GM11168 (cell line): Measurements from ENCODE around the gene PLEKHN1.

Experiments used
- in situ Hi-C: fragments of 300-500 bp; cut with MboI; formaldehyde crosslinking; loops from one replicate; pipeline ENCODE4 v1.12.0; 2022; ENCODE audit warnings: low sequenced_read_pairs; ENCODE audit not compliant: unreplicated experiment

The PLEKHN1 gene

DNA sequence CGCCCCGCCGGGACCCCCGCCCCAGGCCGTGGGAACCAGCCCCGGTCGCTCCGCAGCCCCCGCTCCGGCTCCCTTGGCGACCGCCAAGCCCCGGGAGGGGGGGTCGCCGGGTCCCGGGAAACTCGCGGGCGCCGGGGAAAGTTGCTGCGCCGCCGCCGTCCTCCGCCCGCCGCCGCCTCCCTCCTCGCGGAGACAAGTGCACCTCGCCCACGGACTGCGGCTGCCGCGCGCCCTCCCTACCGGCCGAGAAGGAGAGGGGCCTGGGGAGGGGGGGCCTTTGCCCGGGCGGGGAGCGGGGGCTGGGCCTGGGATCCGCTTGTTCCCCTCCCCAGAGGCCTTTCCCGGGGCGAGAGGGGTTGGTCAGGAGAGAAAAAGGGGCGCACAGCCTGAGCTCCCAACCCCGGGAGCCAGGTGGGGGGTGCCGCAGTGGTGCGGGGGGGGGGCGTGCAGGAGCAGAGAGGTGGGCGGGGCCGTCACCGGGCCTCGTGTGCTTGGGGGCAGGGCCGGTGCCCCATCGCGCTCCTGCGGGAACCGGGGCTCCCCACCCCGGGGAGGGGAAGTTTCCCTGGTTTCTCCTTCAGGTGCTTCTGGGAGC is 54.2 kb downstream of the PLEKHN1 start:
- in situ Hi-C loops = no loop called here

DNA sequence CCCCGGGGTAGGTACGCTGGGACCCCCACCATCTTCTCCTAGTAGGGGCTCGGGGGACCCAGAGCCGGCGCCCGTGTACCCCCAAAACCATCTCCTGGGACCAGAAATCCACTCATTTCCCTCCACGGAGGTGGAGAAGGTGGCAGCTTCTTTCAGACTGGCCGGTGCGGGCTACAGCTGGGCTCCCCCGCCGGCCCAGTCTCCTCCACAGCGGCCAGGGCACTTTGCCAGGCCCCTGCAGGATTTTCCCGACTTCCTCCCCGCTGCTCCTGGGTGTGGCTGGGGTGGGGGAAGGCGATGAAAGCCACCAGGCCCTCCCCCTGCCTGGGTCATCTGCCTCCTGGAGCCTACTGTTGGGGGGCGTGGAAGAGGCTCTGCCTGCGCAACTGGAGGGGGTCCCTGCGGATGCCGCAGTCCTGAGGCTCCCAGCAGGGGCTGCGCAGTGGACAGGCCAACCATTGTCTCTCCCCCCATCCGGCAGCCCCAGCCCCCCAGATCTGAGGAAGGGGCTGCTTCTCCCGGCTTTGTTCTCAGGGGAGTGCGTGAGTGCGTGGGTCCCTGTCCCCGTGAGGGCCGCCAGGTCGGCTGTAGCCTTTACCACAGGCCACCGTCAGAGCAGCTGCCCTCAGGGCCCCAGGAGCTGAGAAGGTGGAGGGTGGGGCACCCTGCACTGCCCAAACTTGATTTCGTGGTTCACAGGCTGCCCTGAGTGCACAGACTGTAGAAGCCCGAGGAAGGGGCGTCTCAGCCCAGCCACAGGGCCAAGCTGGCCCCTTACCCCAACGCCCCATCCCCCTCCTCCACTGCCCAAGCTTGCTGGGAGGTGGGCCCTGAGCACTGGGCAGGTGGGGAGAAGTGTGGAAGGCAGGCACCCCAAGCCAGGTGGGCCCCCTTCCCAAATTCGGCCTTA is 55.0 kb downstream of the PLEKHN1 start:
- in situ Hi-C loops = no loop called here

DNA sequence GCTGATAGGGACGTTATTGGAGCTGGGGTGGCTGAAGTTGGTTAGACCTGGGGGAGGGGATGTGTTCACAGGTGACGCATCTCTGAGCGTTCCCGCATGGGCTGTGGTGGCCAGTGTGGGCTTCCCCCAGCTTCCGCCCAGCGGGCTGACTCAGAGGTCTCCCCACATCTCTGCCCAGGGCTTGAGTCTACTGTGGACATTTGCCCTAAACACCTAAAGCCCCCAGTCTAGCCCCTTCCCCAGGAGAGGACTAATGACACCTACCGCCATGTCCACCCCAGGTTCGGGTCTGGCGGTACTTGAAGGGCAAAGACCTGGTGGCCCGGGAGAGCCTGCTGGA is 55.6 kb downstream of the PLEKHN1 start:
- in situ Hi-C loops = no loop called here

DNA sequence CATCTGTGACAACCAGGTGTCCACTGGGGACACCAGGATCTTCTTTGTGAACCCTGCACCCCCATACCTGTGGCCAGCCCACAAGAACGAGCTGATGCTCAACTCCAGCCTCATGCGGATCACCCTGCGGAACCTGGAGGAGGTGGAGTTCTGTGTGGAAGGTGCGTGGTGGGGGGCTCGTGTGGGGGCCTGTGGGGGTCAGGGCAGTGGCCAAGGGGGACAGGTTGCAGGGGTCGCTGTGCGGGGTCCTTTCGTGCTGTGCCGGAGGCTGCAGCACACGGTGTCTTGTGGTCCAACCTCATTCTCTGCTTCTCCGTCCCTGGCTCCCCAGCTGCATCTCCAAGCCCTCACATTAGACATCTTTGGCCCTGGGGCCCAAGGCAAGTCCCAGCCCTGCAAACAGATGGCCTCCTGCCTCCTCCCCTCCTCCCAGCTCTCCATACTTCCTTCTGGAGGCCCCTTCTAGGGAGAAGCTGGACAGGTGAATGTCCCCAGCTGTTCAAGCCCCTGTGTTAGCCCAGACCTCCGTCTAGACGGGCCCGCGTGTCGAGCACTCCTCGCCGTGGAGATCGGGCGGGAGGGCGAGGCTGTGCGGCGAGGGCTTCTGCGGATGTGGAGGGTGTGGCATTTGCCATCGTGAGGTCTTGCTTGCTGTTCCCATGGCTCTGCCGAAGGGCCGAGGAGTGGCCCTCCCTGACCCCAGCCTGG is 56.2 kb downstream of the PLEKHN1 start:
- in situ Hi-C loops = no loop called here

DNA sequence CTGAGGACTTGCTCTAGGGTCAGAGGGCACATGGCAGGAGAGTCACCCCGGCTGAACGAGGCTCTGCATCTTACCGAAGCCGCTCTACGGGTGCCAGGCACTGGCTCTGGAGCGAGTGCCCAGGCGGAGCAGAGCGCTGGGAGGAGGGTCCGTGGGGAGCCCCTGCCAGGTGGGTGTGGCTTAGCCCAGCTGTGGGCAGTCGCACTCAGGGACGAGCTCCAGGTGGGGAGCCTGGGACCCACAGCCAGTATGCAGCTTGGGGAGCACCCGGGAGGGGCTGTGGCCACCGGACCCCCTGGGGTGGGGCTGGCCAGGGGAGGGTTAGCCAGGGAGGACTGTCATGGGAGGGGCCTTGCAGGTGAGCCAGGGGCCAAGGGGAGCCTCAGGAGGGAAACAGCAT is 57.4 kb downstream of the PLEKHN1 start:
- in situ Hi-C loops = no loop called here

DNA sequence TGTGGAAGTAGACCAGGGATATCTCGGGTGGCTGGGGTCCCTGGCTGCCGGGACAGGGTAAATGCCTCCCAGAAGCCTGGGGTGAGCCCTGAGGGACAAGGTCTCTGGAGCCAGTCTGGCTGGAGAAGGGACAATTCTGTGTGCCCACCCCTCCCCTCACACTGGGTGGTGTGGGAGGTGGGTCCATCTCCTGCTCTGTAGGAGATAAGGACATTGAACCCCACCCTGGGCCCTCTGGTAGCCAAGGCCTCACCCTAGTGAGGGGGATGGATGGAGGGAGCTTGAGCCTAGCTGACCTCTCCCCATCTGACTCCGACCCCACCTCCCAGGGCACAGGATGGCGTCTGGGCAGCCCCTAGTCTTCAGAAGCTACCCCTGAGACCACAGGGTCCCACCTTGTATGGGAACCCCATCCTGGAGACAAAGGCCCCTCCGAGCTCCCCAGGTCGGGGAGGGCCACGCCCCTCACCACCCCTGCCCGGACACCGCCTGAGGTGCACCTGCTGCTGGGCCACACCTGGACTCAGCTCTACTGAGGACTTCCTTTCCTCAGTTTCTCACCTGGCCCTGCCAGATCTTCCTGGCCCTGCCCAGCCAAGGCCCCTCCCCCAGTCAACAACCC is 58.0 kb downstream of the PLEKHN1 start:
- in situ Hi-C loops = no loop called here

DNA sequence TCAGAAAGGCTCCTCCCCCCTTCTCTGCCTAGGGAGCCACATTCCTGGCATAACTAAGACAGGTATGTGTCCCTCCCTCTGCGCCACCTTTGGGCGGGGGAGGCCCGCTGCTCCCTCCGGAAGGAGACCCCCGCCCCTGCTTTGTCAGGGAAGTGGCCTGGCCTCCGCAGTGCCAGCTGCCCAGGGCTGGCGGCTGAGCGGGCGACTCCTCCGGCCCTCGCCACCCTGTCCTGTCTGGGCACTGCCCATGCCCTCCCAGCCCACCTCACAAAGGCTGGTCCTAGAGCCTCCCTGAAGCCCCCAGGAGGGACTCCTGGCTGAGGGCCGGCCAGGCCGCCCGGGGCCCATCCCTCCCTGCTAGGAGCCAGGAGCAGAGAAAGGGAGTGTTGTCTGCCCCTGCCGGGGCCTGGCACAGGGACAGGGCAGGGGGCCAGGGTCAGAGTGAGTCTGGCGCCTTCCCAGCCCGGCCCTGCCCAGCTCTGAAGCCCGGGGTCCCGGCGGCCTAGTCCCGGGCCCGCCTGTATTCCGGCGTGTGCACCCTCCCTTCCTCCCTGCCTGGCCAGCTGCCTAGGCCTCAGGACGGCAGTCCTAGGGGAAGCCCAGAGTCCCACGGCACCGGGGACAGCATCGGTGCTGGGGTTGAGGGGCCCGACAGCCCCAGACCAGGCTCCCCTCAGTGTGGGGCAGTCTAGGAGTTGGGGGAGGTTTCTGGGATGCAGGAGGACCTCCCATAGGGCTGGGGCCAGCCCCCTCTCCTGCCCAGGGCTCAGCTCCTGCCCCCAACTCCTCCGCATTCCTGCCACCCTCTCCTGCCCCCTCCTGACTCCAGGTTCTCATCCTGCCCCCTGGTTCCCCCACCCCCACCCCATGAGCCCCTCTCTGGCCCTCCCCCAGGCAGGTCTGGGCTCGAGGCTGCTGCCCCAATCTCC is 58.8 kb downstream of the PLEKHN1 start:
- in situ Hi-C loops = no loop called here
